DMS114 treated with DMSO at 0.1 percent for 48 hours (cell line): ENCODE measurements around the gene SH3BP2.

Experiments
- DNase-seq: peaks from one replicate; lab custom pipeline; 2025; ENCODE audit not compliant: unreplicated experiment; lab: John Stamatoyannopoulos, UW

SH3BP2 gene

GRCh38 chr4:2831611-2832308 lies 38.9 kb downstream of the SH3BP2 start:
- no peak for DNase-seq

- no peak for DNase-seq
Observed at GRCh38 chr4:2832309-2832980, 39.6 kb downstream of the SH3BP2 start.

- no peak for DNase-seq
Observed at GRCh38 chr4:2832981-2833670, 40.2 kb downstream of the SH3BP2 start.

- DNase-seq = no peak
Observed at GRCh38 chr4:2833671-2834000, 40.8 kb downstream of the SH3BP2 start.

GRCh38 chr4:2834001-2834921 lies 41.4 kb downstream of the SH3BP2 start:
- DNase-seq = no peak

- DNase-seq = no peak
Observed at GRCh38 chr4:2835978-2836377, 43.1 kb downstream of the SH3BP2 start.

GRCh38 chr4:2836391-2836859 lies 43.5 kb downstream of the SH3BP2 start:
- DNase-seq = no peak

GRCh38 chr4:2837110-2837903 lies 44.4 kb downstream of the SH3BP2 start:
- DNase-seq = no peak

GRCh38 chr4:2837904-2838496 lies 45.1 kb downstream of the SH3BP2 start:
- DNase-seq = no peak

- no peak for DNase-seq
Observed at GRCh38 chr4:2839060-2839459, 46.2 kb downstream of the SH3BP2 start.

GRCh38 chr4:2842687-2843262 lies 49.9 kb downstream of the SH3BP2 start:
- DNase-seq = peak; percentile 24

- DNase-seq = peak; percentile 67
Observed at GRCh38 chr4:2843263-2843940, 50.5 kb downstream of the SH3BP2 start, which contains the start of gene ADD1. ADD1 (plus strand) TSS chr4:2843844; CDS start chr4:2875916, 32,072 bp downstream.

GRCh38 chr4:2843941-2844584 lies 51.2 kb downstream of the SH3BP2 start:
- no peak for DNase-seq

- DNase-seq = no peak
Observed at GRCh38 chr4:2846172-2846571, 53.3 kb downstream of the SH3BP2 start.

- DNase-seq = no peak
Observed at GRCh38 chr4:2847302-2847871, 54.5 kb downstream of the SH3BP2 start.

GRCh38 chr4:2848449-2848848 lies 55.6 kb downstream of the SH3BP2 start:
- no peak for DNase-seq

GRCh38 chr4:2849267-2850152 lies 56.6 kb downstream of the SH3BP2 start:
- DNase-seq = no peak
